Effector memory CD4-positive, alpha-beta T cell (primary cell): ENCODE results near the gene SMIM38.

Experiments used
- DNase-seq, 3 donors: peaks; one replicate each; pipeline ENCODE4 v3.0.0-alpha.2; 2020
- H3K27ac ChIP-seq: 2 replicates; pipeline ENCODE4 v1.7.0; 2013; ENCODE audit warnings: mild to moderate bottlenecking, low read length, moderate library complexity; ENCODE audit not compliant: insufficient read depth, poor library complexity, severe bottlenecking
- H3K27me3 ChIP-seq: replicated peaks from 2 replicates; pipeline ENCODE4 v1.7.0; 2013; ENCODE audit warnings: mild to moderate bottlenecking, low read length; ENCODE audit not compliant: insufficient read depth, control insufficient read depth, poor library complexity, severe bottlenecking
- H3K36me3 ChIP-seq: 2 replicates; pipeline ENCODE4 v1.7.0; 2013; ENCODE audit warnings: mild to moderate bottlenecking, low read length, moderate library complexity; ENCODE audit not compliant: control insufficient read depth, insufficient read depth
- H3K4me1 ChIP-seq: 2 replicates; pipeline ENCODE4 v1.7.0; 2013; ENCODE audit warnings: low read length, mild to moderate bottlenecking; ENCODE audit not compliant: control insufficient read depth, insufficient read depth, poor library complexity, severe bottlenecking
- H3K4me3 ChIP-seq: 2 replicates; pipeline ENCODE4 v1.7.0; 2013; ENCODE audit warnings: low read length, low read depth, mild to moderate bottlenecking; ENCODE audit not compliant: insufficient read depth, poor library complexity, severe bottlenecking
- H3K9me3 ChIP-seq: 2 replicates; pipeline ENCODE4 v1.7.0; 2013; ENCODE audit warnings: mild to moderate bottlenecking, low read length, moderate library complexity; ENCODE audit not compliant: control insufficient read depth

The SMIM38 gene

DNA sequence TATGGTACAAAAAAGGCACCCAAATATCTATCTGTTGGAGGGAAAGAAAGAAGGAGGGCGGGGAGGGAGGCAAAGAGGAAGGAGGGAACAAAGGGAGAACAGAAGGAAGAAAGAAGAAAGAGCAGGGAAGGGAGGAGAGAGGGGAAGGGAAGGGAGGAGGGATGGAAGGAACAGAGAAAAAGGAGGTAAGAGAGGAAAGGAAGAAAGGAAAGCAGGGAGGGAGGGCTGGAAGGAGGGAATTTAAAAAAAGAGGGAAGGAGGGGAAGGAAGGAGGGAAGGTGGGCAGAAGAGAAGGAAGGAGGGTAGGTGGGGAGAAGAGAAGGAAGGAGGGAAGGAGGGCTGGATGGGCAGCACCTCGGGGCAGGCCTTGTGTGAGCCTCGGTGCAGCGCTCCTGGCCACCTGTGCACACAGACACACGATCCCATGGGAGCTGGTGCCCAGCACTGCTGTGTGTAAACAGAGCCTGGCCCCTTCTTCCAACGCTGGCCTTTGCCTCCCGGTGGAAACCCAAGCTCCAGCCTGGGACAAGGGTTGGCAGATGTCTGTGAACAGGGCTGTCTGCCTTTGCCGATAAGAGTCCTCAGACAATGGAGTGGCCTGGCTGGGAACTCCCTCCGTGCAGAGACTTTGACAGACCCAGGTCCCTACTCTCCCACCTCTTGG is 23.2 kb downstream of the SMIM38 start:
- H3K27me3 ChIP-seq: no peaks in the 10 kb centered on the region
- no peaks in the 10 kb centered on the region for H3K9me3 ChIP-seq
- H3K27ac ChIP-seq: no peak overlapping the region
- DNase-seq: no peak
- H3K4me1 ChIP-seq: no peaks in the 10 kb centered on the region
- H3K36me3 ChIP-seq: no peaks in the 10 kb centered on the region
- H3K4me3 ChIP-seq: no peak overlapping the region

DNA sequence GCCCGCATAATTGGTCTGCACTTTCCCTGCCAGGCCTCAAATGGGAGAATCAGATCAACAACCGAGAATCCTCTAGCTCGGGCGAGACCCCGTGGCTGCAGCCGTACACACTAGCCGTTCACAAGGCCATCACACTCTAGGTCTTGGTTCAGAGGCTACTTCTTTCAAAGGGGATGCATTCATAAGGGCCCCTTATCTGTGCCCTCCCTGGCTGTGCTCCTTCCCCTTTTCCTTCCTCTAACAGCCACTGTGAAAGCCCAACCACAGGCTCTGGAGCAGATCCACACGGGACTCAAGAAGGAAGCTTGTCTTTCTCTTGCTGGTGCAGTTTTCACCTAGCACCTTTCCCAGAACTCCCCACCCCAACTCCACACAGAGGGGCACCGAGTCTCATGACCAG is 24.5 kb downstream of the SMIM38 start:
- DNase-seq: no peak
- Histone ChIP-seq H3K9me3 (no peaks in the 10 kb centered on the region), H3K4me3 (no peak overlapping the region), H3K4me1 (no peaks in the 10 kb centered on the region), H3K27ac (no peak overlapping the region), H3K36me3 (no peaks in the 10 kb centered on the region), H3K27me3 (no peaks in the 10 kb centered on the region)

DNA sequence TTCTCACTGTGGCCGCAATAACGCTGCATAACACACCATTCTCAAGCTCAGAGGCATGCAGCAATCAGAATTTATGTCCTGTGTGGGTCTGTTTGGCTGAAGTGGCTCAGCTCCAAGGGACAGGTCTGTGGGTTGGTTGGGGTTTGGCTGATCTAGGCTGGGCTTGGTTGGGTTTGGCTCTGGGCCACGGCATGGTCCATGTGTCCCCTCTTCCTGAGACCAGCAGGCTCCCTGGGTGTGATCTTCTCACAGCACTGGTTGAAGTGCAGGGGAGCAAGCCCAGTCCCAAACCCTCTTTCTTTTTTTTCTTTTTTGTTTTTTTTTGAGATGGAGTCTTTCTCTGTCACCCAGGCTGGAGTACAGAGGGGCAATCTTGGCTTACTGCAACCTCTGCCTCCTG is 25.0 kb downstream of the SMIM38 start:
- H3K4me3 ChIP-seq: no peak overlapping the region
- H3K27ac ChIP-seq: no peak overlapping the region
- H3K9me3 ChIP-seq: no peaks in the 10 kb centered on the region
- no peaks in the 10 kb centered on the region for H3K4me1 ChIP-seq
- no peaks in the 10 kb centered on the region for H3K27me3 ChIP-seq
- no peak for DNase-seq
- H3K36me3 ChIP-seq: no peaks in the 10 kb centered on the region

DNA sequence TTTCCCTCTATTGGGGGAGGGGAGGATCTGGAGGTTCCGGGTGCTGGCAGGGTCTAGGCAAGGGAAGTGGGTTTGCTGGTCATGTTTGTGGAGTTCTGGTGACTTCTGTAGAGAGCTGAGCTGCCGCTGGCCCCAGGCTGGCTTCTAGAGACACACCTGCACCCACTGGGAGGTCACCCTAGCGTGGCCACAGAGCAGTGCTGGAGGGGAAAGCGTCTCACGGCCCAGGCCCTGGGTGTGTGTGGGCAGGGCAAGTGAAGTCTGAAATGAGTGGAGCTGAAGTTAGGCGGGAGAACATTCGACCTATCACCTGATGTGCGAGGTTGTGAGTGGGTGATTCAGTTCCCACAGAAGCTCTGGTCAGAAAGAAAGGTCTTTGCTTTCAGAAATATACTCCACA is 27.9 kb downstream of the SMIM38 start:
- H3K27ac ChIP-seq: no peak overlapping the region
- no peaks in the 10 kb centered on the region for H3K4me1 ChIP-seq
- no peaks in the 10 kb centered on the region for H3K9me3 ChIP-seq
- H3K36me3 ChIP-seq: no peaks in the 10 kb centered on the region
- no peak for DNase-seq
- H3K4me3 ChIP-seq: no peak overlapping the region
- no peaks in the 10 kb centered on the region for H3K27me3 ChIP-seq

GRCh38 chr11:69186316-69187260 is 30.9 kb downstream of the SMIM38 start:
- no peak overlapping the region for H3K4me3 ChIP-seq
- no peaks in the 10 kb centered on the region for H3K4me1 ChIP-seq
- H3K36me3 ChIP-seq: no peaks in the 10 kb centered on the region
- no peak for DNase-seq
- no peaks in the 10 kb centered on the region for H3K9me3 ChIP-seq
- no peak overlapping the region for H3K27ac ChIP-seq
- no peaks in the 10 kb centered on the region for H3K27me3 ChIP-seq

- Histone ChIP-seq H3K36me3 (no peaks in the 10 kb centered on the region), H3K27me3 (no peaks in the 10 kb centered on the region), H3K4me1 (no peaks in the 10 kb centered on the region), H3K9me3 (no peaks in the 10 kb centered on the region), H3K4me3 (no peak overlapping the region), H3K27ac (no peak overlapping the region)
- no peak for DNase-seq
These were observed 31.9 kb downstream of the SMIM38 start for GRCh38 chr11:69187540-69188065.

- no peak for DNase-seq
- Histone ChIP-seq H3K27me3 (no peaks in the 10 kb centered on the region), H3K27ac (no peak overlapping the region), H3K4me3 (no peak overlapping the region), H3K9me3 (no peaks in the 10 kb centered on the region), H3K4me1 (no peaks in the 10 kb centered on the region), H3K36me3 (no peaks in the 10 kb centered on the region)
These were observed 33.3 kb downstream of the SMIM38 start for GRCh38 chr11:69189059-69189458.

DNA sequence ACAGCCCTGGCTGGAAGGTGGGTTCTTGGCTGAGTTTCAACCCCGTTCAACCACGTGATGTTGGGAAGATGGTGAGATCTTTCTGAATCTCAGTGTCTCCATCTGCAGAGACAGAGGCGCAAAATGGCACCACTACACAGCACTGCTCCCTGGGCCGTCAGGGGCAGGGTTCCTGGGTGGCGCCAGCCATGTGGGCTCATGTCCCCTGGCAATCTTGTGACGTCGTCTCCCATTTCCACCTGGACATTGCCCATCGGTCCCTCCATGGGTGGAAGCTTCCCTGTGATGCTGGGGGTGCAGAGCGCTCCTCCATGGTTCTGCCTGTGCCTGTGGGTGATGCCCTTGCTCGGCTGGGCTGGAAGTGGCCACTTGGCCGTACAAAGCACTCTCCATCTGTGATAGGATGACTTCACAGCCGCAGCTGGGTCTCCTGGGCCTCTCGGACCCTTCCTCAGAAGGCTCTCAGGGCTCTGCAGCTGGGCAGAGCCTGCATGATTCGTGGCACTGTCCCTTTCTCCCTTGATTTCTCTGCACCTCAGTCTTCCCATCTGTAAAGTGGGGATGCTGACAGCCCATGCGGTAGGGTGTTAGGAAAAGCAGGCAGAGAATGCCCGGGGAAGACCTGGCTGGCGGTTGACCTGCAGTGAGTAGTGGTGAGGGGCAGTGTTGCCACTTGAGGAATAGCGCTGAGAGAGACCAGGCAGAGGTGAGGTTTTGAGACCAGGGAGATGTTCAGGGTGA is 35.2 kb downstream of the SMIM38 start:
- H3K27me3 ChIP-seq: no peaks in the 10 kb centered on the region
- no peak overlapping the region for H3K27ac ChIP-seq
- H3K4me1 ChIP-seq: no peaks in the 10 kb centered on the region
- no peak overlapping the region for H3K4me3 ChIP-seq
- no peak for DNase-seq
- H3K9me3 ChIP-seq: no peaks in the 10 kb centered on the region
- no peaks in the 10 kb centered on the region for H3K36me3 ChIP-seq

DNA sequence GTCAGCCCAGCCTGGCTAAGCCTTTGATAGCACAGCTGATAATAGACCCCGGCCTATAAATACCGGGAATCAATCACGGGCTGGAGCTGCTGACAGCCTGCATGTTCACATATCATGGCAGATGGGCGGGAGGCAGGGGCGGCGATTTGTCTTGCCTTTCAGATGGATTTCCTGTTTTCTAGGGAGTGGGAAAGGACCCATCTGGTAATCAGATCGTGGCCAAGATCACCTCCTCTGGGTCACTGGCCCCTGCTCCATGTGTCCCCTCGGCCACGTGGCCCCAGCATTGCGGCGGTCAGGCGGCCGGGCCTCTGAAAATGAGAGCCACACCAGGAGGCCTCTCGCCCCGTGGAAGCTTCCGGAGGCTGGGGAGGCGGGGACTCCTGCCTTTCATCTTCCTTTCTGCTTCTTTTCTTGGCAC is 36.6 kb downstream of the SMIM38 start:
- H3K27me3 ChIP-seq: no peaks in the 10 kb centered on the region
- H3K9me3 ChIP-seq: no peaks in the 10 kb centered on the region
- no peak overlapping the region for H3K4me3 ChIP-seq
- no peaks in the 10 kb centered on the region for H3K36me3 ChIP-seq
- H3K27ac ChIP-seq: no peak overlapping the region
- no peaks in the 10 kb centered on the region for H3K4me1 ChIP-seq
- DNase-seq: no peak
